Inflammatory macrophage treated with lipopolysaccharide for 4 hours (primary cell): ENCODE results near the gene CRHR1.
"Not testable (repeated sequence)": the region's sequence is repeated elsewhere in the genome, so short reads cannot be mapped to it uniquely, and the experiment has no call there.

Experiments
- DNase-seq: peaks from one replicate; pipeline ENCODE4 v3.0.0-alpha.2; 2020

CRHR1 gene

DNA sequence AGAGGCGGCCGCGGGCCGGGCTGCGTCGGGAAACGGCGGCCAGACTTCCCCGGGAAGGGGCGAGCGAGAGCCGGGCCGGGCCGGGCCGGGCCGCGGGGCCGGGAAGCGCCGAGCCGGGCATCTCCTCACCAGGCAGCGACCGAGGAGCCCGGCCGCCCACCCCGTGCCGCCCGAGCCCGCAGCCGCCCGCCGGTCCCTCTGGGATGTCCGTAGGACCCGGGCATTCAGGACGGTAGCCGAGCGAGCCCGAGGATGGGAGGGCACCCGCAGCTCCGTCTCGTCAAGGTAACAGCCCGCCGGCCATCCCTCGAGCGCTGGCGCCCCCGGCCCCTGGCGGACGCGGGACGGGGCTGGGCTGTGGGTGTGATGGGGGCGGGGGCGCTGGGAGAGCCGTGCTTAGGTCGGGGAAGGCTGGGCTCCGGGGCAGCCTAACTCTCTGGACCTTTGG is at the start of gene CRHR1:
Gene CRHR1, plus strand, starts transcription at position 28 of the 448 bp plus-strand sequence. Its CDS starts 225 bp downstream, at position 253.
- no peak for DNase-seq

DNA sequence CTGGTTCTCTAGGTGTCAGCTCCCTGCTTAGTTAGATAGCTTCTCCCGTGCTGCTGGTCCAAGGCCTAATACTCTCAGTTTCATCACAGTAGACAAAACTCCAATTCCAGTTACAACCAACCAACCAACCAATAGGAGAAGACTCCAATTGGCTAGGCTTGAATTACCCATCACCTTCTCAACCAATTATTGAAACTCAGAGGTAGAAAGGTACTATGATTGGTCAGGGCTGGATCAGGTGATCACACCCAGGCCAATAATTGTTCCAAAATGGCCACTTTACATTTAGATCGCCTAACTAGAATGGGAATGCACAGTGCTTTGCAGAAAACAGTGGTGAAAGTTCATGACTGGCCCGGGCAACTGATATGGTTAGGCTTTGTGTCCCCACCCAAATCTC is 49.5 kb upstream of the CRHR1 start:
- no peak for DNase-seq

DNA sequence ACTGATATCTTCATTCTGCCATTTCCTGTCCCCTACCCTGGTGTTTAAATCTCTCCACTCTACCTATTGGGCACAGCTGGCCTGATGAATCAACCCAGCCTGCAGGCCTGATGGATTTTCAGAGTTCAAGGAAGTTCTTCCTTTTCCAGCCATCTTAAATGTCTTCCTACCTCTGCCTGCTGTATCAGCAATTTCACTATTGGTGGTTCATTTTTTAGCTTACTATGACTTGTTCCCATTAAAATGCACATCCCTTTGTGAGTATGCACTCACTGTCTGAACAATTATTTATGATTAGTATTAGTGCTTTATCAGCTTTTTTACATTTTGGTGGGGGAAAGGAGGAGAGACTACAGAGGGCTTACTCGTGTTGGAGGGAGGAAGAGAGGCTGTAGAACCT is 48.6 kb upstream of the CRHR1 start:
- DNase-seq: no peak

DNA sequence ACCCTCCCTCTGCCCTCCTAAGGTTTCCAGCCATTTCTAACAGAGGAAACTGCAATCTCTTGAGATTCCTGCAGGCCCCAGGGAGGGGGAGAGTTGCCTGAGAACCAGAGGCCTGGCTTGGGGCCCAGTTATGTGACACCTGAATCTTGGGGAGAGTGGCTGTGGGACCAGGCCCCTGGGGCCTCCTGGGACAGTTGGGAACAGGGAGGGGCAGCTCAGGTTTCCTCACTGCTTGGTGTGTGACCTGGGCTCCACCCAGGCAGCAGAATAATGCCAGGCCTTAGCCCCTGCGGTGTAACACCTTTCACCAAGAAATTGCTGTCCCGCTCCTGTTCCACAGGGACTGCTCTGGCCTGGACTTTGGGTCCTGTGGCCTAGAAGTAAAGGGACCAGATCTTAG is 44.3 kb upstream of the CRHR1 start:
- DNase-seq: no peak

DNA sequence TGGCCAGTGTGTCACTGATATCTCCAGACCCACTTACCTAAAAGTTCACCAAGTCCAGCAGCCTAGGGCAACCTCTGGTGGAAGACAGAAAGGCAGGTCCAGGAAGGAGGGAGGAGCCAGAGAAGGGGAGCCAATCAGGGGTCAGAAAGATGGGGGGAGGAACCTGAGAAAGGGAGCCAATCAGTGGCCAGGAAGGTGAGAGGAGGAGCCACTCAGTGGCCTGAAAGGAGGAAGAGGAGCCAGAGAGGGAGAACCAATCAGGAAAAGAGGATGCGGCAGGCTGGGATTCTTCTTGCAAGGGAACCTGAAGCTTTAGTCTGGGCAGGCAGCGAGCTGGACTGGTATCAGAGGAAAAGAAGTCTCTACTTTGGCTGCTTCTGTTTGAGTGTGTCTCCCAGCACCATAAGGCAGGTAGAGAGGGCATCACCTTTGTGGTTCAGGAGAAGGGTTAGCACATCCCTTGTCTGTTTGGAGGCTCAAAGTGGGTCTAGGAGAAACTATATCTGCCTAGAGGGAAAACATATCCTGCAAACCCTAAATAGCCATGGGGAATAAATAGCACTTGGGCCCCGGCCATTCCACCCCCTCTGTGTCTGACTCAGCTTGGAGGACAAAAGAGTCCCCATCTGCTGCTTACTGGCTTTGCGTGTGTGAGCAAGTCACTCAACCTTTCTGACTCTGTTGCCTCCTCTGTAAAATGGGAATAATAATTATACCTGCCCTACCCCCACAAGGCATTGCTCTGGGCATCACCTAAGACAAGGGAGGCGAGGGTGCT is 43.4 kb upstream of the CRHR1 start:
- DNase-seq: peak; percentile 7

DNA sequence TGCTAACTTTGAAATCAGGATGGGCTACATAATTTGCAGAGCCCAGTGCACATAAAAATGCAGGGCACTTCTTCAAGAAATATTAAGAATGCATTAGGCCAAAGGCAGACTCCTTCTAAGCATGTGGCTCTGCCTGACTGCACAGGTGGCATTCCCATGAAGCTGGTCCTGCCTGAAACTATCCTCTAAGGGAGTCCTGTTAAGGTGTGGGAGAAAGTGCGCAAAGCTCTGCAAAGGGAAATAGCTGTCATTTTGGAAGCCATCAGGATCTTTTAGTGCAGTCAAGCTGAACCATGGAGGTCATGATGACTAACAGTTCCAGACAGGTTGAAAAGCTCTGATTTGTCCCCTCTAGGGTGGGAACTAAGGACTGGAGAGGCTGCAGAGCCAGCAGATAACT is 41.9 kb upstream of the CRHR1 start:
- DNase-seq: no peak

DNA sequence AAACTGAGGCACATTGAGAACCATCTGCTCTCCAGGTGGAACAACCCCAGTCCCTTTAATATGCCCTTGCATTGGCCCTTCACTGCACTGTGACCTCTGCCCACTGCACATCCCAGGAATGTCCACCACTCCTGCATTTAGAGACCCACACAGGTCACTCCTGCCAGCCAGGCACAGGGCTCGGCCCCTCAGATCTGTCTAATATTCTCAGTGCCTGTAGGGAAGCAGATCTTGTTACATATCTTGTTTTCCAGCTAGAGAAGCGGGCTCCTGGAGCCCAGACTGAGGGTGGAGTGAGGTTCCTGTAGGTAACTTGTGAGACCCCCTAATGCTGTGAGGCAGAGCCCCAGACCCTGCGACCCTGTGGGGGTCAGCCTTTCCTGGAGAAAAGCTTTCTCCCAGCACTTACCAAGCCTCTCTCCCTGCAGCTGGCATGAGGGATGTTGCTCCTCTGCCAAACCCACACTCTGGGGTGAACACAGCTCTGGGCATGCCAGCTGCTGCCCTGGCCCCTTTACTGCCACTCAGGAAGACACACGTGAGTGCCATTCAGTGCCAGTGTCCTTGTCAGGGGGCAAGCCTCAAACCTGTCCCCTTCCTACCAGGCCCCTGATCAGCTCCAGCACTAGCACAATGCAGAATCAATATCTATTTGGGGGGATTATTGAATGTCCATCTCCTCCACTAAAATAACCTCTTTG is 40.3 kb upstream of the CRHR1 start:
- DNase-seq: no peak

DNA sequence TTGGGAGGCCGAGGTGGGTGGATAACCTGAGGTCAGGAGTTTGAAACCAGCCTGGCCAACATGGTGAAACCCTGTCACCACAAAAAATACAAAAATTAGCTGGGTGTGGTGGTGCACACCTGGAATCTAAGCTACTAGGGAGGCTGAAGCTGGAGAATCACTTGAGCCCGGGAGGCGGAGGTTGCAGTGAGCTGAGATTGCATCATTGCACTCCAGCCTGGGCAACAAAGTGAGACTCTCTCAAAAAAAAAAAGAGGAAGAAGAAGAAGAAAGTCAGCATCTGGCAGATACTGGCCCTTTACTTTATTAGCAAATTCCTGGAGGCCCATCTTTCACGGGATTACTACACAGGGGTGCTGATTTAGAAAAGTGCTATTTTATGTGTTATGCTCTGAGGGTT is 39.3 kb upstream of the CRHR1 start:
- DNase-seq: not testable (repeated sequence)

DNA sequence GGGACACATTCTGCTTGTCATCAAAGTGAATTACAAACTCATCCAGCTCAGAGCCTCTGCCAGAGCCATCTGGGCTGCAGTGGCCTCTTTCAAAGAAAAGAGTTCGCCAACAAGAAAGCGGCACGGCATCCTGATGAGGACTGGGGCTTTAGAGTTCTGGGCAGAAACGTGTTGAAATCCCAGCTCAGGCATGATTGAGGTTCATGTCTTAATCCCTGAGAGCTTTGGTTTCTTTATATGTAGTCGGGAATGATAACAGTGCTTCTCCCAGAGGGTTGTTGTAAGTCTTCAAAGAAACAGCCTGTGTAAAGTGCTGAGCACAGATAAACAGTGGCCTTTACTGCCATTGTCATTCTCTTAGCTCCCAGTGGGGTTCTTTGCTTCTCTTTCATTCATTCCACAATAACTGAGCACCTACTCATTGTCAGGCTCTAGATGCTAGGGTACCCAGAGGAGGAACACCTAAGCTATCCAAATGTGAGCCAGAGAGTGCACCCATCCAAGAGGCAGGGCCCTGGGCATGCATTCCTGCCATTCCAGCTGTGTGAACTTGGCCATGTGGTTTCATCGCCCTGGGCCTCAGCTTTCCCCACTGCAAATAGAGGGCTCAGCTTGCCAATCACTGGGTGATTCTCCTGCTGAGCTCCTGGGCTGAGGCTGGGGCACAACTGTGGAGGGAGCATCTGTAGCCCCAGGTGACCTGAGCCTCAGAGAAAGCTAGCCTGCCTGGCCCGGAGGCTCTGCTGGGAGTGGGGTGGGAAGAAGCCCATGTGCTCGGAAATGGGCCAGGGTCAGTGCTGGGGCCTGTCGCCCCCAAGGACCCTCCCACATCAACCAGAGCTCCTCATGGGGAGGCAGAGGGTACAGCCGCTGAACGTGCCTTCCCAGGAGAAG is 38.3 kb upstream of the CRHR1 start:
- DNase-seq: no peak

DNA sequence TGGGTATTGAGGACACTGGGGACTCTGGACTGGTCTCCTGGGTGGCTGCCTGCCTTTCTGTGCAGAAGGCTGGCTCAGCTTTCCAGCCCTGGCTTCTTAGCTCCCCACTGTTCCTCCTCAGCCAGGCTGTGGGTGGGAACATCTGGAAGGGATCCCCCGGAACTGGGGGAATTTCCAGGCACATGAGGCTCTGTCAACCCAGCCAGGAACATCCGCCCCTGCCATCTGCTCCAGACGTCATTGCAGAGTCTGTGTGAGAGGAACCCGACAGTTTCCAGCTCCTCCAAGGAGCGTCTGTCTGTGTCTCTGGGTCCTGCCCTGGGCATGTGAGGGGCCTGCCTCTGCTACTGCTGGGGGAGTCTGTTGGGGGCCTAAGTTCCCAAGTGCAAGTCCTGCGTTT is 36.2 kb upstream of the CRHR1 start:
- DNase-seq: no peak

DNA sequence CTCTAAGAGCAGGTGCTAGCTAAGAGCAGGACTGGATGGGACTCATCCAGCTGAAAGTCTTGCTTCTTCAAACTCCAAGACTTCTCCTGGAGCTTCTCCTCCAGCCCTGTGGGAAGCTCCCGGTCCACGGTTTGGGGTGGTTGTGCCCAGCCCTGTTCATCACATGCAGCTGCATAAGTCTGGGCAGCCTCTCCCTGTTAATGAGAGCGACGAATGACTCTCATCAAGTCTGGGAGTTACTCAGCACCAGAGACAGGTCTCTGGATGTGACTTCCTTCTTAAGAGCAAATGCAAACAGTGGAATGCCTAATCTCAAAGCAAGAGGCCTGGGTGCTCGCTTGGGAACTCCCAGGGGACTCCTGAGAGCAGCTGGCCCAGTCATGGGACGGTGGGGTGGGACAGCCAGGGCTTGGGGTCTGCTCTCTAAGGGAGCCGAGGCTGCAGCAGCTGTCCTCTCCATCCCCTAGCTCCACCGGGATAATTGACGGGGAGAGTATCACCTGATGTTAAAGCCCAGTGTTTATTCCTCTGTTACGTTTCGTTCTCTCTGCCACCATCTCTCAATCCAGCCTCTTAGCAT is 35.3 kb upstream of the CRHR1 start:
- no peak for DNase-seq

DNA sequence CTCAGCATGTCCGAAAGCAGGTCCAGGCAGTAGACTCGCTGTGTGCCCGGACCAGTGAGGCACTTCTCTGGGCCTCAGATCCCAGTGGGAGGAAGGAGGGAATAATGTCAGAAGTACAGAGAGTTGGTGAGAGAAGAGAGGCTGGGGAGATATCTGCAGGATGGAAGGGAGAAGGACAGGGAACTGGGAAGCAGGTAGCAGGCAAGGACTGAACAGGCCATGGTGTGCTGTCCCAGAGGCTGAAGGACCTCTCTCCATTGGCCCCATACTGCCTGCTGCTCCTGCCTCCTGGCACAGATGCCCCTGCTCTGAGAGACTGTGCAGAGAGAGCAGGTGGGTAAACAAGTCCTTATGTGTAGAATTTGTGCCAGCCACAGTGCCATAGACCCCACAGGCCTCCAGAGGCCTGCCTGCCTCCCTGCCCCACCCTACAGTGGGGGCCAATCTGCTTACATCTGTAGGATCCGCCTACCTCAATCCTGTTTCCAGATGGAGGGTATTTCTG is 34.2 kb upstream of the CRHR1 start:
- no peak for DNase-seq

DNA sequence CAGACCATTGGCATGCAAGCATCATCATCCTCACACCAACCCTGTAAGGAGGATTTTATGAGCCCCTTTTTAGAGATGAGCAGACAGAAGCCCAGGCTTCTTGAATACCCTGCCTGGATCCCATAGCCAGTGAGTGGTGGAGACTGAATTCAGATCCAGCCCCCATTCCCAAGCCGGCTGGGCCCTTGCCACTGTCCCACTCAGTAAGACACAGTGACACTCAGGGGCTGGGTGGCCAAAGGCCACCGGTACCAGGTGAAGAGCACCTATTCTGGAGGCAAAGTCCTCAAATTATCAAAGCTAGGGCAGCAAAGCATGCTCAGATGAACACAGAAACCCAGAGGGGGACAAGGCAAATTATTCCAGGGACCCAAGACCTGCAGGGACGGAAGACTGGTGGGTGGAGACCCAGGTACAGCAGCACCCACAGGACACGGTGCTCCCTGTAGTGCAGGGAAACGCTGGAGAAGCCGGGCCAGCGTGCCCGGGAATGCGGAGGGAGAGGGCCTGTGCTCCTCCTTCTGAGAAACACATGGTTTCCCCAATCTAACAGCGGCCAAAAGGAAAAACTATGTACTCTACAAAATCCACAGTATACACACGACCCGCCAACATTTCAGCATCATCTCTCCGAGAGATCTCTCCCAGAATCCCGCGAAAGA is 33.2 kb upstream of the CRHR1 start:
- DNase-seq: no peak

DNA sequence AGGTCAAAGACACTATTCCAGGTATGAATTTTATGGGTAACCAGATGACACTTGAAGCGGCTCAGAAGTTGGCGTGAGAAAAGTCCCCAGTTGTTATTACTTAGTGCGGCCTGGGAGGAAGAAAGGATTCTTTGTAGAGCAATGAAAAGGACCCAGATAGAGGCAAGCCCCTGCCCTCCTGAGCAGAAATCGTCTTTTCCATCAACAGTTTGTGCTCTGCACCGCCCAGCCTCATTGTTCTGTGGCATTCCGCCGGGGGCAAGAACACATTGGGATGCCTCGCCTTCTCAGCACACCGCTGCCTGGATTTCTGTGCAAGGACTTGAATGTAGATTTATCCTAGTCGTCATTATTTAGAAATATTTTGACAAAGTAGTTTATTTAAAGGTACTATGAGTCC is 32.7 kb upstream of the CRHR1 start:
- DNase-seq: no peak

DNA sequence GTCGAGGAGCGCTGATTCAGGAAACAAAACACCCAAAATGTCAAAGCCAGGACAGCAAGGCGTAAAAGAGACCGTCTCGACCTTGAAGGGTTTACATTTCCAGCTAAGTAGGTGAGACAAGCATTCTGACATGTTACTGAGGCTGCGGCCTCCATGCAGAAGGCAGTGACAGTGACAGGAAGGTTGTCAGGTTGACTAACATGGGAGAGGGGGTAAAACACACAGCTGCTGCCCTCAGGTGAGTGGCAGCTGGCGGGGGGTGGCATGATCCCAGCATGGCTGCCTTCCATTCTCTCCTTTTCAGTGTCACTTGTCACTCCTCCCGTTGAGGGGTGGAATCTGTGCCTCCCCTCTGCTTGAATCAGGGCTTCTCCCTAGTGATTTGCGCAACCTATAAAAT is 31.9 kb upstream of the CRHR1 start:
- DNase-seq: no peak

DNA sequence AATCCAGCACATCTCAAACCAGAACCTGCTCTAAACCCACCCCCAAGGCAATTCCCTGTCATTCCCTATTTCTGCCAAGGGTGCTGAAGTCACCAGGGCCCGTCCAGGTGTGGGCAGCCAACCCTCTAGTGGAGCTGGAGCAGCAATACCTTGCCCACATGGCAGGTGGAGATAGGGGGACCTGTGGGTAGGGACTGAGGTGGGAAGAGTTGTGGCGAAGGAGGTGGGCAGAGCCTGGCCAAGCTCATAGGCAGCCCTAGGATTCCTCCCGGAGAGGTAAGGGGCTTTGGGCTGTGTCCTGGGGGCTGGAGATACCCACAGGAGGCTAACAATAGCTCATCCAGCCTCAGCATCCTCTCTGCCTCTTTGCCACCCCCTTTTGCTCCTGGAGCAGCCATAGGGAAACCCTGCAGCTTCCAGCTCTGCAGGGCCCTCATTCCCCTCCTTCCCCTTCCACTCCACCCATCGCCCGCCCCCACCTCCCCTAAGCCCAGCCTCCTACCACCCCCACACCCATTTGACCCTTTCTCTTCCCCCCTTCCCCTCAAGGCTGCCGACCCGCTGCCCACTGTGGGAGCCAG is 30.4 kb upstream of the CRHR1 start:
- DNase-seq: no peak

DNA sequence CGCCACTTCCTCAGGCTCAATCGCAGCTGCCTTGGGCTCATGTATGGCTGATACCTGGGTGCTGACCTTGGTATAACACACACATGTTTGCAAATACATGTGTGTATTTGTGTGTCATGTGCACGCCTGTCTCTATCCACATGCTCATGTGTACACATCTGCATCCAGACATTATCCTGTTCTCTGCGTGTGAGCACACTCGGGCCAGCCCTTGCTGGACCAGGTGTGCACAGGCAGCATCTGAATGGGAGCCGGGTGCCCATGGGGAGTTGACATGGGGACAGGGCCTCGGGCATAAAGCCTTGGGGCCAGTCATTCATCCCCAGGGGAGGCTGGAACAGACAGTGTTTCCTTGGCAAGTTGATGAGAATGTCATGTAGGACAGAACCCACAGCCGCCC is 29.1 kb upstream of the CRHR1 start:
- DNase-seq: no peak

DNA sequence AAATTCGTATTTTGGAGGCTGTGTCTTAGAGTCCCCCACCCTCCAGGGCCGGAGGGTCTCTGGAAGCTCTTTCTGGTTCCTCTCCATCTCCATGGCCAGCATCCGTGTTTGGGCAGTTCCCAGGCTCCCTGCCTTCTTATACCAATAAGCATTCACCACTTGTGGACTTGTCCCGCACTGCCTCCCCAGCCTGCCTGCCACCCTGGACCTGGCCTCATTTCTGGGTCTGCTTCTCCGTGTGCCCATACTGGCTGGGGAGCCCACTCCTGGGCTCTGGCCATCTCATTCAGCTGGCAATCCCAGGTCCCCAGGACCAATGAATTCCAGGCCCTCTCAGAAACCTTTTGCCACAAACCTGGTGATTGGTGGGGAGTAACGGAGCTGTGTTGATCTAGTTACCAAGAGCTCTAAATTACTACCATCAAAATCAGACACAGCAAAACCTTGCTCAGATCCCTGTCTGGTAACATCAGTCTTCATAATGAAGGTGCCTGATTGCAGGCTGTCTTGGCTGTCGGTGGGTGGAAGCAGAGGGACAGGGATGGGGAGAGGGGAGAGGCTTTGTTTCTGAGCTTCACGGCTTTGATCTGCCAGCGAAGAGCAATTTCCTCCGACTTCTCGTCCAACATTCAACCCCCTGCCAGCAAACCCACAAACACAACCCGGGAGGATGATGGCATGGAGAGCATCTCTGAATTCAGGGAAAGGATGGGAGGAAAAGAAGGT is 27.7 kb upstream of the CRHR1 start:
- DNase-seq: no peak

DNA sequence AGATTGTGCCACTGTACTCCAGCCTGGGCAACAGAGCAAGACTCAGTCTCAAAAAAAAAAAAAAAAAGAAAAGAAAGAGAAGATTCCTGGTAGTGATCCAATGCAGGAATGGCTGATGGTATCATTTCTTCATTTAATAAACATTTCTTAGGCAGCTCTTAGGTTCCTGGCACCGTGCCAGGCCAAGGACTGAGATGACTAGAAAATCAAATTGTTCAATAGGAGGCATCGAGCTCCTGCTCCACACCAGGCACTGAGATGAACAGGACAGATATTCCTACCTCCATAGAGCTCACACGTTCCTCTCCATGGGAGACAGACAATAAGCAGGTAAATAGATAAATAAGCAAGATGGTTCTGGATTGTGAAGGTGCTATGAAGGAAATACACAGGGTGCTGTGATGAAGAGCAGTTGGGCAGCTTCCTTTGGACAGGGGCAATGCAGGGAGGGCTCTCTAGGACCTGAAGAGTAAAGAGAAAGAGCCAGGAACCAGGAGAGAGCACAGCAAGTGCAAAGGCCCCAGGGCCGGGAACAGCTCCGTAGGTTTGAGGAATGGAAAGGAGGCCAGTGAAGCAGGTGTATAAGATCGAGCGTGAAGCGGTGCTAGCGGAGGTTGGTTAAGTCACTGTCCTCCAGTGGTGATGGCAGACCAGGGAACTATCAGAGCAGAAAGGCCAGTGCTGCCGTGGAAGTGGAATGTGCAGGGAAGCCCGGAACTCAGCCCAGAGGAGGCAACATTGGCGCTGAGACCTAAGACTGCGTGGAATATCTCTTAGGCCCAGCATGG is 26.5 kb upstream of the CRHR1 start:
- no peak for DNase-seq

DNA sequence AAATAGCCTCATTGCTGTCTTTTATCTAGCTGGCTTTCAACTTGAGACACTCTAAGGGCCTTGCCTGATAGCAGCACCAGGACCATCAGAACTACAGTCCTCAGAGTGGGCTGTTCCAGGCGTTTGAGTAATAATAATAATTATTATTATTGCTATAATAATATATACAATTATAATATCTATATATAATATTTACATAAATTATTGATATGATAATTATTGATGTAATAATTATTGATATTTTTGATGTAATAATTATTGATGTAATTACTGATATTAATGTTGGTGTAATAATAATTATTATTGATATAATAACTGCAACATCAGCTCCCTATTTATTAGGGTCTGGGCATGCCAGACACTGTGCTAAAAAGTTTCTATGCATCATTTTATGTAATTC is 25.6 kb upstream of the CRHR1 start:
- no peak for DNase-seq
